ENCODE data around the gene UBL4A. TPM values are rescaled to one million over a fixed set of nuclear protein-coding genes. Genes with fewer than 3 reads are reported as not detected.

Gene UBL4A
- total and polyA plus RNA-seq, 2 donors (not counting 3 experiments of a cell fraction or from before 2014, with no cell fraction given), result 25.3 to 31.4 TPM

- FAIRE-seq, result no peak
- intact Hi-C loops (cut with micrococcal nuclease), result no loop called here
- POLR2A ChIA-PET, result no interaction called here
- no peak overlapping the region for H3K4me3 ChIP-seq (replicated peaks in 1 of 3; ENCODE audit: insufficient read depth in 1 of 3, low read depth in 1 of 3, low read length in 3 of 3)
- CTCF ChIA-PET, result interaction anchor here (0.9 kb wide), 1 partner anchor 9 kb away, joined by 3 read pairs; no protein-coding TSS in a partner anchor
- H3K9ac ChIP-seq (replicated peaks; ENCODE audit: extremely low read depth, insufficient read depth, low read length), result no peak overlapping the region
- H3K4me1 ChIP-seq (ENCODE audit: control insufficient read depth, extremely low read depth, insufficient read depth, low read length), result peaks cover 4% of the 10 kb centered on the region
- no peaks in the 10 kb centered on the region for H3K27me3 ChIP-seq (ENCODE audit: control insufficient read depth in 2 of 2, insufficient read depth in 2 of 2, low read length in 2 of 2)
- H3K79me2 ChIP-seq (ENCODE audit: control insufficient read depth, insufficient read depth, low read length), result no peaks in the 10 kb centered on the region
- H3K9me3 ChIP-seq (replicated peaks; ENCODE audit: control insufficient read depth, insufficient read depth, low read length), result no peaks in the 10 kb centered on the region
- H3K4me2 ChIP-seq (ENCODE audit: insufficient read depth, low read length), result no peak overlapping the region
- BruUV-seq (replicated peaks), result no TSS peak
- DNase-seq (ENCODE audit: low read depth, low spot score), result no peak
- H3K27ac ChIP-seq (ENCODE audit: insufficient read depth, low read depth, low read length), result no peak overlapping the region
- H3K36me3 ChIP-seq (ENCODE audit: control insufficient read depth in 2 of 2, extremely low read depth in 1 of 2, insufficient read depth in 2 of 2, low read length in 2 of 2), result peaks cover 0 to 17% of the 10 kb centered on the region in 2 experiments
- no peak overlapping the region for H2AFZ ChIP-seq (ENCODE audit: low read depth, low read length)
- H4K20me1 ChIP-seq (replicated peaks; ENCODE audit: control insufficient read depth, extremely low read depth, insufficient read depth, low read length), result no peaks in the 10 kb centered on the region
- dilution Hi-C loops (cut with MboI; ENCODE audit: extremely low pct_ligation_motif_present, low sequenced_read_pairs), result no loop called here
- no peaks in the 10 kb centered on the region for H3K9me1 ChIP-seq (replicated peaks; ENCODE audit: control insufficient read depth, extremely low read depth, insufficient read depth, low read length)
- TF ChIP-seq CTCF (IDR thresholded peaks at IDR 0.05; ENCODE audit: extremely low read depth in 1 of 2, insufficient read depth in 1 of 2, low read depth in 1 of 2, low read length in 2 of 2) (no peak), MYC (IDR thresholded peaks at IDR 0.05; ENCODE audit: low read depth, low read length) (no peak), FOS (IDR thresholded peaks at IDR 0.05; ENCODE audit: borderline replicate concordance, insufficient read depth, low read length) (no peak), JUN (IDR thresholded peaks at IDR 0.05; ENCODE audit: borderline replicate concordance, insufficient read depth, insufficient read length, low read depth) (no peak), MAX (IDR thresholded peaks at IDR 0.05; ENCODE audit: insufficient read depth, insufficient read length) (no peak), EZH2 (IDR thresholded peaks at IDR 0.05; ENCODE audit: borderline replicate concordance, low read depth, low read length, severe bottlenecking) (no peak), POLR2AphosphoS5 (IDR thresholded peaks at IDR 0.05; ENCODE audit: insufficient read depth, low read depth, low read length) (no peak), GATA2 (IDR thresholded peaks at IDR 0.05; ENCODE audit: insufficient read depth, insufficient read length, low read depth, low read length) (no peak), POLR2A (IDR thresholded peaks at IDR 0.05; ENCODE audit: low read depth, low read length) (no peak)
These were observed 12.7 kb downstream of the UBL4A start for GRCh38 chrX:154473683-154474082.
